HepG2 (cell line): ENCODE results near the gene SORL1-AS1.

Experiments used
- ARID5B ChIP-seq: IDR thresholded peaks from 2 replicates; pipeline ENCODE4 v1.4.0; 2020; ENCODE audit warnings: mild to moderate bottlenecking, missing genetic modification reagents
- DZIP1 ChIP-seq: sonication (generic); formaldehyde crosslinking; IDR thresholded peaks from 2 replicates; pipeline ENCODE4 v1.5.0; 2020; ENCODE audit warnings: mild to moderate bottlenecking, missing genetic modification reagents
- FLYWCH1 ChIP-seq: sonication (generic); formaldehyde crosslinking; IDR thresholded peaks from 2 replicates; pipeline ENCODE4 v1.8.1; 2023; ENCODE audit warnings: mild to moderate bottlenecking, missing genetic modification reagents
- GATAD1 ChIP-seq: IDR thresholded peaks from 2 replicates; pipeline ENCODE4 v1.6.1; 2016; ENCODE audit warnings: missing genetic modification reagents, missing compliant biosample characterization
- HNRNPK ChIP-seq: fragments of 200-400 bp; formaldehyde crosslinking; IDR thresholded peaks from 2 replicates; pipeline ENCODE4 v1.6.1; 2018; ENCODE audit warnings: low read length, low read depth, moderate library complexity, mild to moderate bottlenecking; ENCODE audit not compliant: poor library complexity, severe bottlenecking
- POLR2AphosphoS2 ChIP-seq: IDR thresholded peaks from 2 replicates; pipeline ENCODE4 v1.6.1; 2011; ENCODE audit warnings: low read depth, low read length, improper control_type of control experiment
- SIN3B ChIP-seq: fragments of 150-350 bp; IDR thresholded peaks from 2 replicates; pipeline ENCODE4 v1.6.1; 2014; ENCODE audit warnings: low read length
- TBP ChIP-seq: sonication (generic); formaldehyde crosslinking; IDR thresholded peaks from 2 replicates; pipeline ENCODE4 v1.5.0; 2020; ENCODE audit warnings: missing genetic modification reagents
- ZBED4 ChIP-seq: sonication (generic); formaldehyde crosslinking; IDR thresholded peaks from 2 replicates; pipeline ENCODE4 v1.4.0; 2020; ENCODE audit warnings: missing genetic modification reagents, borderline replicate concordance
- ZNF207 ChIP-seq: fragments of 450-650 bp; IDR thresholded peaks from 2 replicates; pipeline ENCODE4 v1.6.1; 2016; ENCODE audit warnings: antibody characterized with exemption, borderline replicate concordance
- ZNF343 ChIP-seq: sonication (generic); formaldehyde crosslinking; IDR thresholded peaks from 2 replicates; pipeline ENCODE4 v1.4.0; 2020; ENCODE audit warnings: mild to moderate bottlenecking, missing genetic modification reagents
- ZNF557 ChIP-seq: sonication (generic); formaldehyde crosslinking; IDR thresholded peaks from 2 replicates; pipeline ENCODE4 v1.4.0; 2020; ENCODE audit warnings: missing genetic modification reagents
- ZNF570 ChIP-seq: sonication (generic); formaldehyde crosslinking; IDR thresholded peaks from 2 replicates; pipeline ENCODE4 v1.4.0; 2020; ENCODE audit warnings: mild to moderate bottlenecking, missing genetic modification reagents, borderline replicate concordance
- ZNF589 ChIP-seq: sonication (generic); formaldehyde crosslinking; conservative IDR thresholded peaks from 2 replicates; pipeline ENCODE4 v1.8.0; 2022; ENCODE audit warnings: mild to moderate bottlenecking, moderate library complexity, missing genetic modification reagents

The SORL1-AS1 gene

GRCh38 chr11:121476379-121477032, 23.7 kb upstream of the SORL1-AS1 start (continued):
- TF ChIP-seq ARID5B (CRISPR knock-in tag) (peak; percentile 91; the same call in 1 of the 2 replicates), ZBED4 (CRISPR knock-in tag) (no peak), ZNF343 (CRISPR knock-in tag) (no peak), POLR2AphosphoS2 (no peak), GATAD1 (0 out of 2 replicates have a peak, but pooled peaks have one; percentile 18), HNRNPK (peak; percentile 88), TBP (CRISPR knock-in tag) (no peak), DZIP1 (CRISPR knock-in tag) (no peak), ZNF207 (no peak), ZNF557 (CRISPR knock-in tag) (no peak), ZNF589 (no peak), FLYWCH1 (CRISPR knock-in tag) (no peak), ZNF570 (CRISPR knock-in tag) (no peak), SIN3B (no peak)
